ENCODE measurements around the gene HTR2B.
"Not testable (repeated sequence)": the region's sequence is repeated elsewhere in the genome, so short reads cannot be mapped to it uniquely, and the experiment has no call there.

Gene HTR2B

DNA sequence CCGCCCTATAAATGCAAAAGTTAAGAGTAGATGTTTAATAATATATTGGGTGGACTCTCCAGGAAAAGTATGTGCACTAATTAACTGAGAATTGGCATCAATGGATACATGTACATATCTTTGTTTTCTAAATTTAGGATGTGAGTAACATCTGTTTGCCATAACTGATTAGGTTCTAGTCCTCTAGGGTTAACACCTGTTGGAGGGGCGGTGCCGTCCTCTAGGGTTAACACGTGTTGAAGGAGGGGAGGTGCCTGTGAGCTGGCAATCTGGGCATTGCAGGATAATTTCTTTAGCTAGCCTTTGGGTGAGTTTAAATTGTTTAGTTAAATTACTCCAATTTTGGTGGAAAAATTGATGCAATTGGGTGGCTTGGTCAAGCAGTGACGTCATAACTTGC, 30.9 kb downstream of the HTR2B start:
- no peak for DNase-seq (ENCODE audit: low read depth)

DNA sequence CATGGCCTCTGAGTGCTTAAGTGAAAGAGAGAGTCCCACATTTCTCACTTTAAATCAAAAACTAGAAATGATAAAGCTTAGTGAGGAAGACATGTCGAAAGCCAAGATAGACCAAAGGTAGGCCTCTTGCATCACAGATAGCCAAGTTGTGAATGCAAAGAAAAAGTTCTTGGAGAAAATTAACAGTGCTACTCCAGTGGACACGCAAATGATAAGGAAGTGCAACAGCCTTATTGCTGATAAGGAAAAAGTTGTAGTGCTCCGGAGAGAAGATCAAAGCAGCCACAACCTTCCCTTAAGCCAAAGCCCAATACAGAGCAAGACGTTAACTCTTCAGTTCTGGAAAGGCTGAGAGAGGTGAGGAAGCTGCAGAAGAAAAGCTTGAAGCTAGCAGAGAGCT, 36.1 kb downstream of the HTR2B start:
- no peak for DNase-seq (ENCODE audit: low read depth)

DNA sequence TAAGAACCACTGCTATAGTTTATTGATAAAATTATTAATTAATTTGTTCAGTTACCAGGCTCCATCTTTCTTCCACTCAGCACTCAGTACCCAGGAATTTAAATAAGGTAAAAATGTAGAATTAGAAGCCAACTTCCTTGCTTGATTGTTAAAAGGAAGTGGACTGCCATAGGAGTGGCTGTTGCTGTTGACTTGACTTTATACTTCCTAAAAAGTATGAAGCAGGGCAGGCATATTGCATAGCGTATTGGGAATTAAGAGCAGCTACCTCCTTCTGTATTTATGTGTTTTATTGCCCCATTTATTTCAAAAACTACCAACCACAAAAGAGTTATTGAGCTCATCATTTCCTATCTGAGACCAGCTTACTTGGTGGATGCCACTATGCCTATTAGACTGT, 40.3 kb downstream of the HTR2B start:
- no peak for DNase-seq (ENCODE audit: low read depth)

DNA sequence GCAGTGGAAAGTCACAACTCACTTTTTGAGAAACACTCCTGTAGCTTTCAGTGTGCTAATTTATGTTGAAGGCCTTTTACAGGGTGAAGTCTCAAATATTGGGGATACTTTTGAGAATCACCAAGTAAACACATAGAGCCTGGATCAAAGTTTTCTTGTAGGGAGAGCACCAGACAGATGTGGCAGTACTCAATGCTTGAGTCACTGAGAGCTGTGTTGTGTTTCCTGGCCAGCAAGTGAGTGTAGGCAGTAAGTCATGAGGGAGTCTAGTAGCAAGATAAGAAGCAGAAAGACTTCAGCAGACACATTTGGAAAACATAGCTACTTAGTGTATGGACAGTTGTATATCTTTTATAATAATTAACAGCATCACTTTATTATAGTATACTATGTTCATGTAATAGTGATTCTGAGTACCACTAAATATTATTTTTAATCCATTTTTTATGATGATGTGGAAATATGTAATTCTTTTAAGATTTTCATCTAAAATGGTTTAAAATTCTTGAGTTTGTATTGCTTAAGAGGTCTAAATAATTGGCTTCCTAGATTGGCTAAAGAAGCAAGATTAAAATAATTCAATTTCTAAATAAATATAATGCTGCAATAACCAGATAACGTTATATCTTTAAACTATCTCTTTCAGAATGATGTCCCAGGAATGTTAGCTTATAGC, 55.3 kb downstream of the HTR2B start:
- DNase-seq (ENCODE audit: low read depth) = no peak

DNA sequence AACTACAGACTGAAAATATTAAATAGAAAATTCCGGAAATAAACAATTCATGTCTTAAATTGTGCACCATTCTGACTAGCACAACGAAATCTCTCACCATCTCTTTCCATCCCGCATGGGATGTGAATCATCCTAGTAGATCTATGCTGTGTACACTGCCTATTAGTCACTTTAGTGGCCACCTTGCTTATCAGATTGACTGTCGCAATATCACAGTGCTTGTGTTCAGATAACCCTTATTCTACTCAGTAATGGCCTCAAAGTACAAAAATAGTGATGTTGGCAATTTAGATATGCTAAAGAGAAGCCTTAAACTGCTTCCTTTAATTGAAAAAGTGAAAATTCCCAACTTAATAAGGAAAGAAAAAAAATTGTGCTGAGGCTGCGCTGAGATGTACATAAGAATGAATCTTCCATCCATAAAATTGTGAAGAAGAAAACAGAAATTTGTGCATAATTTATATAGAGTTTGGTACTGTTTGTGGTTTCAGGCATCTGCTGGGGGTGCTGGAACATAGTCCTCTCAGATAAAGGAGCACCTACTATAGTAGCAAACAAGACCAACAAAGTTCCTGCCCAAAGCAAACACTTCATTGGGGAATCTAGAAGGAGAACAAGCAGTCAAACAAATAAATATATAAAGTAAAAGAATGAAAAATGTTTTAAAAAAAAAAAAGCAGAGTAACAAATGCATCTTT, 56.2 kb downstream of the HTR2B start:
- DNase-seq (ENCODE audit: low read depth) = no peak

DNA sequence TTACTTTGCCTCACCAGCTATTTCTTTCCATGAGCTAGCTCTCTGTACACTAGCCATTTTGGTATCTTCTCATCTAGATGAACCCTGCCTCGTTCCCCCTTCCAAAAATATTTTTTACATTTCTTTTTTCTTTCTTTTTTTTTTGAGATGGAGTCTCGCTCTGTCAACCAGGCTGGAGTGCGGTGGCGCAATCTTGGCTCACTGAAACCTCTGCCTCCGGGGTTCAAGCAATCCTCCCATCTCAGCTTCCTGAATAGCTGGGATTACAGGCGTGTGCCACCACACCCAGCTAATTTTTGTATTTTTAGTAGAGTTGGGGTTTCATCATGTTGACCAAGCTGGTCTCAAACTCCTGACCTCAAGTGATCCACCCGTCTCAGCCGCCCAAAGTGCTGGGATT, 57.3 kb downstream of the HTR2B start:
- not testable (repeated sequence) for DNase-seq (ENCODE audit: low read depth)

DNA sequence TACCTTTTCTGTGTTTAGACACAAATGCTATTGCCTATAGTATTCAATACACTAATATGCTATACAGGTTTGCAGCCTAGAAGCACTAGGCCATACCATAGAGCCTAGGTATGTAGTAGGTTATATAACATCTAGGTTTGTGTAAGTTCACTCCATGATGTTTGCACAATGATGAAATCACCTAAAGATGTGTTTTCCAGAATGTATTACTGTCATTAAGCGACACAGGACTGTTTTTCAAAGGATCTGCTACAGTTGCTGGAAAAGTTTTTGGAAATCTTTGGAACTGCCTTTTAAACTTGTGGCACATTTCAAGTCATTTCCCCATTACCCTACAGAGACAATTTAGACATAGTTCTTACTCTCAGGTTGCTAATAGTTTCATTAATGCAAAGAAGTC, 58.9 kb downstream of the HTR2B start:
- no peak for DNase-seq (ENCODE audit: low read depth)

DNA sequence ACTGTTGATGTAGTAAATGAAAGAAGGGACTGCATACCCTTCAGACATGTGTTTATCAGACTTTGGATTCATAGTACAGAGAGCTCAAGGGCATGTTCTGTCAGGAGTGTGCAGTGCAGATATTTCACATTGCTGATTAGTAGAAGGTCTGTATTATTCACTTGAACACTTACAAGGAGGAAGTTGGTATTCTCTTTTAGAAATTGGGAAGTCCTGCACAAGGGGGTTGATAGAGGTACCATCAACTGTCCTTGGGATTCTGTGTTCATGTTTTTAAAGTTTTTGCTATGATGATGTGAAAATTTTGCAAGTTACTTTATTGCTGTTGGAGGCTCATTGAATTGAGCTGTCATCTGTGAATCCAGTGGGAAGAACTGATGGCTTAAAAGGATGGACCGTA, 61.5 kb downstream of the HTR2B start:
- no peak for DNase-seq (ENCODE audit: low read depth)

DNA sequence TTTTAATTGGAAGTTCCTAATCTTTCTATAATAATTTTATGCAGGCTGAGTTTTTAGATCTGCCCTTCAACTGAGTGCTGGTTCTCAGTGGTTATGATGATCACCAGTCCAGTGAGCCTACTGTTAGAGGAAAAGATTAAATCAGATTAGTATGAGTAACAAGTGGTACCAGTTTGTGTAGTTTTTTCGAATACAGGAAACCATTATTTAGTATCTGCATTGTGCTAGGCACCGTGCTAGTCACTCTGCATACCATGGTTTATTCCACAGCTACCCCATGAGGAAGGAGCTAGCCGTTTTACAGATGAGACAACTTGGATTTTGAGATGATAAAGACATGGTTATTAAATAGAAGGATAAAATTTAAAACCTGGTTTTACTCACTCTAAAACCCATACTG, 62.1 kb downstream of the HTR2B start:
- DNase-seq (ENCODE audit: low read depth) = no peak

DNA sequence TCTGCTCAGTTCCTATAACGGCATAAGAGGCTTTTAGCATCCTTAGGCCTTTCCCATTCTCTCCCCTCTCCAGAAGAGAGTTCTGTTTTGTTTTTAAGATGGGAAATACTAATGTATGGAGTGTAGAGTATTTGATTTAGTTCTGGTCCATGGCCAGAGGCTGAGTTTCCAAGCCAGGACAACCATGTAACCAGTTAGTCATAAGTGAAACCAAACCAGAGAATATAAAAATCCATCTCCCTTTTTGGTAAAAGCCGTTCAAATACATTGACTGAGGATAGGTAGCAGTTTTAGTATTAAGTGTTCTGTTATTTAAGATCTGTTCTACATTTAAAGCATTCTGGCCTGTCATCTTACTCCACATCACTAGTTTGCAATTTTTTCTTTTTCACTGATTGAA, 65.1 kb downstream of the HTR2B start:
- no peak for DNase-seq (ENCODE audit: low read depth)

DNA sequence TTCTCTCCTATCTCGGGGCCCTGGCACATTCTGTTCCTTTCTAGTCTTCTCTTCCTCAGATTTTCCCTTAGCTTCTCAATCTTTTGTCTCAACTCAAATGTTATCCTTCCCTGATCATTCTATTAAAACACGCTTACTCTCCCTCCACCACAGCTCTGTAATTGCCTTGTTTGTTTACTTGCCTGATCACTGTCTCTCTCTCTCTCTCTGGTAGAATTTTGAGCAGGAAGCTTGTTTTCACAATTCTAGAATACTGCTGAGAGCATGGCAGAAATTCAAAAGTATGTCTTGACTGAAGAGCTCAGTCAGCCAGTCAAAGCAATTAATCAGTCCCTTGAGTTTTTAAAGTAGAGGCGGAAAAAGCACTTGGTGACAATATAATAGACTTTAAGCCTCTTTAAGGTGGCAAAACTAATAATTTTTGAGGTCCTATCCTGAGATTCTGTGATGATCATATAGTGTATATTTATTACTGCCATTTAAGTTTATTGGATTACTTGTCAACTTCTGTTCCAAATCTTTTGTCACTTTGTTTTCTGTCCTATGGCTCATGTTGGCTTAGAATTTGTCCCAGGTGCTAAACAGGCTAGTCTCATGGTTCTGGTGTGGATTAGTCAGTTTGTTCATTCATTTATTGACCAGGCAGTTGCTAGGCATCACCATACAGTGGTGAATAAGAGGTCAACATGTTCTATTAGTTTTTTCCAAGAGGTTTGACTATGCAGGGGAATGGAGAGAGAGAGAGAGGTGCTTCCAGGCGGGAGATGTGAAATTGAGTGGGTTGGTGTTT, 65.9 kb downstream of the HTR2B start:
- no peak for DNase-seq (ENCODE audit: low read depth)

Data from HS-27A (cell line).